IPS DF 6.9 (cell line): ENCODE measurements around the gene HOXB13.

ENCODE experiments used
- DNase-seq: peaks from one replicate; pipeline ENCODE4 v3.0.0-alpha.2; 2013; ENCODE audit warnings: low read depth, low spot score
- H3K27ac ChIP-seq: one replicate; pipeline ENCODE4 v1.5.1; 2013; ENCODE audit warnings: low read length, control low read depth
- H3K27me3 ChIP-seq: 2 replicates; pipeline ENCODE4 v1.6.1; 2013; ENCODE audit warnings: mild to moderate bottlenecking, low read length; ENCODE audit not compliant: control insufficient read depth, insufficient read depth
- H3K36me3 ChIP-seq: 2 replicates; pipeline ENCODE4 v1.6.1; 2013; ENCODE audit warnings: low read length; ENCODE audit not compliant: control insufficient read depth, insufficient read depth
- H3K4me1 ChIP-seq: 2 replicates; pipeline ENCODE4 v1.6.1; 2013; ENCODE audit warnings: low read length; ENCODE audit not compliant: control insufficient read depth, insufficient read depth
- H3K4me3 ChIP-seq: 2 replicates; pipeline ENCODE4 v1.5.1; 2013; ENCODE audit warnings: mild to moderate bottlenecking, low read length
- H3K9me3 ChIP-seq: 2 replicates; pipeline ENCODE4 v1.6.1; 2013; ENCODE audit warnings: low read length, inconsistent platforms; ENCODE audit not compliant: control insufficient read depth, insufficient read depth
- WGBS: extraction: QIAGEN DNeasy Blood & Tissue Kit; methylation state at CpG from one replicate; pipeline ENCODE4 v1.1.7; 2013; ENCODE audit warnings: mixed read lengths, missing lambda C conversion rate; ENCODE audit not compliant: insufficient read length, insufficient coverage; 5-methylcytosine and 5-hydroxymethylcytosine counted together

Gene HOXB13

DNA sequence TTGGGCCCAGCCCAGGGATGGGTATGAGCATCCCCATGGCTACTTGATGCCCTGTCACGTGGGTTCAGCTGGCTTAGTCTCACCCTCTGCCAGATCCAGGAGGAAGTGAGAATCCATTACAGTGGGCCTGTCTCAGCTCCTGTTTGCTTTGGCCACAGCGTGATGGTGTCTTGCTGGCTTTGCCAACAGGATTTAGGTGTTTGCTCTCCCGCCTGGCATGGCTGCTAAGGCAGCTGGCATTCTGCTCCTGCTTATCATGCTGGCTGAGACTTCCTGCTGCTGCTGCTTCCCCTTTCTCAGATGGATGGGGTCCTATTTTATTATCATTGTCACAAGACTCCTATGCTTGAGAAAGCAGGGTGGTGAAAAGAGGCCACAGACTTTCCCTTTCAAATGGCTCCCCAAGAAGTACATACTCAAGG lies 28.3 kb upstream of the HOXB13 start:
- H3K36me3 ChIP-seq = no peaks in the 10 kb centered on the region
- no peaks in the 10 kb centered on the region for H3K9me3 ChIP-seq
- H3K27me3 ChIP-seq = peaks cover 65% of the 10 kb centered on the region
- H3K4me1 ChIP-seq = no peaks in the 10 kb centered on the region
- no peak for DNase-seq
- no peak overlapping the region for H3K4me3 ChIP-seq
- WGBS = no CpG with 5 or more reads among the region's 3 CpGs
- H3K27ac ChIP-seq = no peak overlapping the region

DNA sequence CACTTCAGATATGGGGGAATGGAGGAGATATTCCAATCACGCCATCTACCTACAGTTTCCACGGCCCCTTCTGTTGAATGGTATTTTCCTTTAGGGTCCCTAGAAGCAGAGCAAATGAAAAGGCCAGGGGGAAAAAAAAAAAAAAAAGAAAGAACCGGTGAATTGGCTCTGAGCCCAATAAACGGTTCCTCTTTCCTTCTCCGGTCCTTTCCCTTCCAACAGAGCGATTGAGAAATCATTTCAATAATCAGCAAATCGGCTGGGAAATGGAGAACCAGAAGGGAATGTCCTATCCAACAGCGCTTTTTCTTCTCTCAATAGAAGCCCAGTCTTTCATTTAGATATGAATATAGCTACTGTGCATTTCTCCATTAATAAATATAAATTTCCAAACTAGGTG lies 26.8 kb upstream of the HOXB13 start:
- Histone ChIP-seq H3K4me1 (no peaks in the 10 kb centered on the region), H3K9me3 (no peaks in the 10 kb centered on the region), H3K36me3 (no peaks in the 10 kb centered on the region), H3K27me3 (peaks cover 79% of the 10 kb centered on the region), H3K4me3 (no peak overlapping the region), H3K27ac (no peak overlapping the region)
- no CpG with 5 or more reads among the region's 8 CpGs for WGBS
- no peak for DNase-seq

DNA sequence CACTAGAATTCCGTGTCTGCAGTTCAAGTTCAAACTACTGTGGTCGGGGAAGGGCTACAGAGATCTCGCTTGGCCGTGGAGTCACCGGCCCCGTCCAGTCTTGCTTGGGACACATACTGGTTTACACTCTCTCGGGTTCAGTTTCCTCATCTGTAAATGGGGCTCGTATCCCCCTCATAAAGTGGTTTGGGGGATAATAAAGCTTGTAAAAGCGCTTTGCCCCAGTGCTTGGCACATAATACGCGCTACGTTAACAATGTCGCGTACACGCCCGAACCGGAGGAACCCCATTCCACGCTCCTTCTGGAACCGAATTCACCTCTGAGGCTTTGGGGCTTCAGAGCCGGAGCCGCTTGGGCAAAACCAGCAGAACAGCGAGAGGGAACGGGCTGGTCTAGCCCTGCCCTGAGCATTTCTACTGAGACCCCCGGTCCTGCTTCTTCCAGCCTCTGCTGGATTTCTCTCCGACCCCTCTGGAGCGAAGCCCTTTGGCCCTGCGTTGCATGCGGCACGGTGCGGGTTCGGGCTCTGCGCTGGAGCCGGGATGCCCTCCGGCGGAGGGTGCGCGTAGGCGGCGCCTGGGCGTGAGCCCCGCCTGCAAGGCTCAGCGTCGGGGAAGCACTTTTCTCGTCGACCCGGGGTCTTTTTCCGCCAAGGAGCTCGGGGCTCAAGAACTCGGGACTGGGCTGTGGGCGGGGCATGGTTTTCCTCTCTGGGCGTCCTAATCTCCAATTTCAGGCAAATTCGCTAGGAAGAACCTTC lies 26.1 kb upstream of the HOXB13 start:
- Histone ChIP-seq H3K9me3 (no peaks in the 10 kb centered on the region), H3K27me3 (peaks cover 85% of the 10 kb centered on the region), H3K27ac (no peak overlapping the region), H3K4me1 (no peaks in the 10 kb centered on the region), H3K36me3 (no peaks in the 10 kb centered on the region), H3K4me3 (no peak overlapping the region)
- no peak for DNase-seq
- whole genome bisulfite sequencing = no CpG with 5 or more reads among the region's 52 CpGs

GRCh38 chr17:48753794-48754499 lies 25.4 kb upstream of the HOXB13 start:
- DNase-seq = no peak
- Histone ChIP-seq H3K36me3 (no peaks in the 10 kb centered on the region), H3K27me3 (peaks cover 90% of the 10 kb centered on the region), H3K4me1 (no peaks in the 10 kb centered on the region), H3K4me3 (no peak overlapping the region), H3K27ac (no peak overlapping the region), H3K9me3 (no peaks in the 10 kb centered on the region)
- WGBS = no CpG with 5 or more reads among the region's 22 CpGs

GRCh38 chr17:48752399-48753288 lies 24.1 kb upstream of the HOXB13 start:
- Histone ChIP-seq H3K4me3 (no peak overlapping the region), H3K27me3 (peaks cover 92% of the 10 kb centered on the region), H3K27ac (no peak overlapping the region), H3K36me3 (no peaks in the 10 kb centered on the region), H3K9me3 (no peaks in the 10 kb centered on the region), H3K4me1 (no peaks in the 10 kb centered on the region)
- DNase-seq = no peak
- no CpG with 5 or more reads among the region's 43 CpGs for WGBS

- Histone ChIP-seq H3K27ac (no peak overlapping the region), H3K4me1 (no peaks in the 10 kb centered on the region), H3K27me3 (peaks cover 92% of the 10 kb centered on the region), H3K4me3 (no peak overlapping the region), H3K36me3 (no peaks in the 10 kb centered on the region), H3K9me3 (no peaks in the 10 kb centered on the region)
- DNase-seq = no peak
- WGBS = no CpG with 5 or more reads among the region's 13 CpGs
These were observed 23.3 kb upstream of the HOXB13 start for GRCh38 chr17:48751733-48752398.

GRCh38 chr17:48751172-48751571 lies 22.6 kb upstream of the HOXB13 start:
- no CpG with 5 or more reads among the region's 3 CpGs for WGBS
- H3K27ac ChIP-seq = no peak overlapping the region
- H3K9me3 ChIP-seq = no peaks in the 10 kb centered on the region
- H3K36me3 ChIP-seq = no peaks in the 10 kb centered on the region
- no peaks in the 10 kb centered on the region for H3K4me1 ChIP-seq
- DNase-seq = no peak
- peaks cover 93% of the 10 kb centered on the region for H3K27me3 ChIP-seq
- no peak overlapping the region for H3K4me3 ChIP-seq

- Histone ChIP-seq H3K4me1 (no peaks in the 10 kb centered on the region), H3K9me3 (no peaks in the 10 kb centered on the region), H3K27me3 (peaks cover 93% of the 10 kb centered on the region), H3K36me3 (no peaks in the 10 kb centered on the region), H3K27ac (no peak overlapping the region), H3K4me3 (no peak overlapping the region)
- no CpG with 5 or more reads among the region's 32 CpGs for WGBS
- no peak for DNase-seq
These were observed 21.3 kb upstream of the HOXB13 start for GRCh38 chr17:48749621-48750553.

- H3K36me3 ChIP-seq = no peaks in the 10 kb centered on the region
- H3K9me3 ChIP-seq = no peaks in the 10 kb centered on the region
- no peaks in the 10 kb centered on the region for H3K4me1 ChIP-seq
- H3K4me3 ChIP-seq = no peak overlapping the region
- H3K27me3 ChIP-seq = peaks cover 93% of the 10 kb centered on the region
- no peak overlapping the region for H3K27ac ChIP-seq
- DNase-seq = no peak
- WGBS = 100% methylated on average over 3 of the region's 16 CpGs
These were observed 20.4 kb upstream of the HOXB13 start for GRCh38 chr17:48748718-48749566.
